GM12875 (cell line): ENCODE results near the gene STARD13.

Experiments
- H3K4me3 ChIP-seq: one replicate; pipeline ENCODE4 v1.5.1; 2011; ENCODE audit warnings: low read depth, low read length, control low read depth
- TF ChIP-seq, protein P1 (sequence below): IDR thresholded peaks from 2 replicates; pipeline ENCODE4 v1.5.1; 2011; ENCODE audit warnings: low read depth, mild to moderate bottlenecking, control low read depth, inconsistent platforms, low read length, moderate library complexity, borderline replicate concordance; ENCODE audit not compliant: insufficient read depth

Gene STARD13

DNA sequence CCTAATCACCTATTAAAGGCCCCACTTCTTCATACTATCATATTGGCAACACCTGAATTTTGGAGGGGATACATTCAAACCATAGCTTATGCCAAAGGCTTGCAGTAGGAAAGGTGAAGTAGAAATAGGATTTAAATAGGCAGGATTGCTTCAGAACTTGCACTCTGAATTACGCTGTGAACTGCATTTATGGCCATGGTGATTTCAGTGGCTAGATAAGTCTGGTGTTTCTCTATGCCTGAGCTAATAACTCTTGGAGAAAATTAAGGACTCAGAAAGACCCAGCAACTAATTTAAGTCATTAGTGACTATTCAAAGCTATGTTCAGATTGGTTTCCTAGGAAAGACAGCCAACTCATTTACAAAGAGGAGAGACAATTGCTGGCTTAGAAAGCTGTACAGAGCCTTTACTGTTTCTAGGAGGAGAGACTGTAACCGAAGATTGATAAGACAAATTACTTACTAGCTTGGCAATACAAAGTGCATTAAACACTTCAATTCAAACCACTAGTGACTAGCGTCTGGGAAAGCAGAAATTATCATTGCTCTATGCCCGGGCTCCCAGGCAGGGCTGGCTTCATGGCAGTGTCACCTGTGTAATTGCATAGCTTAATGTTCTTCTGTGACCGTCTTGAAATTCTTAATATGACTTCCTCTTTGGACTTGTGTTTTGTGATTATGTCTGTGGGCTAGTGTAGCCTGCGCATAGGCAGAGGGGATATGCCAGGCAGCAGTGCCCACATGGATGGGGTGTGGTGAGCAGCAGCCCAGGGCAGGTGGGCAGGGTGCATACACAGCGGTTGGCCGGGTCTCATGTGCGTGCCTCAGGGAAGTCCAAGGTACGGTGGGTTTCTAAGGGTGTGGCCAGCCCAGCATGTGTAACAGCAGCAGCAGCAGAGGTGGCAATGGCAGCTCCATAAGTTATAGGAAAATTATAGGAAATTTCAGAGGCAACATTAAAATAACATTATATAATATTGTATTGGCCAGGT lies 209.3 kb downstream of the STARD13 start:
- TF ChIP-seq, protein P1, sequence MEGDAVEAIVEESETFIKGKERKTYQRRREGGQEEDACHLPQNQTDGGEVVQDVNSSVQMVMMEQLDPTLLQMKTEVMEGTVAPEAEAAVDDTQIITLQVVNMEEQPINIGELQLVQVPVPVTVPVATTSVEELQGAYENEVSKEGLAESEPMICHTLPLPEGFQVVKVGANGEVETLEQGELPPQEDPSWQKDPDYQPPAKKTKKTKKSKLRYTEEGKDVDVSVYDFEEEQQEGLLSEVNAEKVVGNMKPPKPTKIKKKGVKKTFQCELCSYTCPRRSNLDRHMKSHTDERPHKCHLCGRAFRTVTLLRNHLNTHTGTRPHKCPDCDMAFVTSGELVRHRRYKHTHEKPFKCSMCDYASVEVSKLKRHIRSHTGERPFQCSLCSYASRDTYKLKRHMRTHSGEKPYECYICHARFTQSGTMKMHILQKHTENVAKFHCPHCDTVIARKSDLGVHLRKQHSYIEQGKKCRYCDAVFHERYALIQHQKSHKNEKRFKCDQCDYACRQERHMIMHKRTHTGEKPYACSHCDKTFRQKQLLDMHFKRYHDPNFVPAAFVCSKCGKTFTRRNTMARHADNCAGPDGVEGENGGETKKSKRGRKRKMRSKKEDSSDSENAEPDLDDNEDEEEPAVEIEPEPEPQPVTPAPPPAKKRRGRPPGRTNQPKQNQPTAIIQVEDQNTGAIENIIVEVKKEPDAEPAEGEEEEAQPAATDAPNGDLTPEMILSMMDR: no peak

DNA sequence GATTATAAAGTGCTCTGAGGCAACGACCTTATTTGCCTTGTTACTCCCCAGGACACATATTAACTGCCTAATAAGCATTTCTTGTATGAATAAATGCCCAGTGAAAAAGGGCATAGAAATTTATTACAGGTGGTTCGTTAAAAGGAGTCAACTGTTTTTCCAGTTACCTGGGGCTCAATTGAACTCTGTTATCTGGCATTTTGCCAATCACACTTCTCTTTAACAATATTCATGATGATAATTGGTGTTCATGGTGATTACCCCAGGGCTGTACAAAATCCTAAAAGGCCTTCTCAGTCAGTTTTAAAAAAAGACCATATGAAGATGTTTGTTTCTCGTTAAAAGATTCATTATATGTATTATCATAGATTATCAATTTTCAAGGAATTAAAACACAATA lies 212.2 kb downstream of the STARD13 start:
- TF ChIP-seq, protein P1: no peak
- no peak overlapping the region for H3K4me3 ChIP-seq

More for the DNA sequence above, 209.3 kb downstream of the STARD13 start:
- H3K4me3 ChIP-seq: no peak overlapping the region

DNA sequence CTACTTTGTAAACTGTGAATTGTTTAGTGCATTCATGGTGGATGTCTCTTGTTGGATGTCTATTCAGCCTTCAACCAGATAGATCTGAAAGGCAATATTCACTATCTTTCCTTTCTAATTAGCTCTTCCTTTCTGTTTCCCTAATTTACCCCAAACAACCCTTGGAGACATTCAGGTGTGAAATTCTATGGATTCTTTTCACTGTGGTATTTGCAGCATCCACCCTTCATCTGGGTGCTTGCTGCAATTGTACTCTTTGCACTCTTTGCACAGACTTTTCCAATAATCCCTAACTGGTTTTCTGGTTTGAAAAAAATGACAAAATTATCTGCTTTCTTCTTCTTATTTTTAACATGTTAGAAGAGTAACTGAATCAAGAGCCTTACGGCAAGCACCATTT lies 212.8 kb downstream of the STARD13 start:
- TF ChIP-seq, protein P1: no peak
- H3K4me3 ChIP-seq: no peak overlapping the region

DNA sequence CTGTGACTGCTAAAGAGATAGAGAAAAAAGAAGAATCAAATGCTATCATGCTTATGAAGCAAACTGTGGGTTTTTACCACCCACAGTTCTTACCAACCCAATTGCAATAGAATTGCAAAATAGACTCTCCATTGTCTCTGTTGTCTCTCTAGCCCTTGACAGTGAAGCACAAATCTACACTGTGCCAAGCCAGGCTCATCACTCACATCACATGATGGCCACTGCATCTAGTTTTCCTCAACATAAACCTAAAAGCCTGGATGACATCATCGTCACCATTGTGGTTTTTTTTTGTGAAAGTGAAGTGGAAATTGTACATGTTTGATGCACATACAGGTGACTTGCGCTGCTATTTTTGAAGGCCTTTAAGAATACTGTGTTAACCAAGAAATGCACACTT lies 213.3 kb downstream of the STARD13 start:
- H3K4me3 ChIP-seq: no peak overlapping the region
- TF ChIP-seq, protein P1: no peak

DNA sequence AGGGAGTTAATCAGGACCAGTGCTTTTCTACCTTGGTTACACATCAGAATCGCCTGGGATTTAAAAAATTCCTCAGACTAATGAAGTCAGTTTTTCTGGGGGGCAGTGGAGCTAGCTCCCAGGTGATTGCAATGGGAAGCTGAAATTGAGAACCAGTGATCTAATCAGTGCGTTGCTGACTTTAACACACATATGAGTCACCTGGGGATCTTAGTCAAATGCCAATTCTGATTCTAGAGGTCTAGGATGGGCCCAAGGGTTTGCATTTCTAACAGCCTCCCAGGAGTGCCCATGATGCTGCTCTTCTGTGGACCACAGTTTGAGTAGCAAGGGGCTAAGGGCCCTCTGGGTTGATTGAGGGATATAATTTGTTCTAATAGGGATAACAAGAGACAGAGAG lies 214.8 kb downstream of the STARD13 start:
- TF ChIP-seq, protein P1: no peak
- H3K4me3 ChIP-seq: no peak overlapping the region

DNA sequence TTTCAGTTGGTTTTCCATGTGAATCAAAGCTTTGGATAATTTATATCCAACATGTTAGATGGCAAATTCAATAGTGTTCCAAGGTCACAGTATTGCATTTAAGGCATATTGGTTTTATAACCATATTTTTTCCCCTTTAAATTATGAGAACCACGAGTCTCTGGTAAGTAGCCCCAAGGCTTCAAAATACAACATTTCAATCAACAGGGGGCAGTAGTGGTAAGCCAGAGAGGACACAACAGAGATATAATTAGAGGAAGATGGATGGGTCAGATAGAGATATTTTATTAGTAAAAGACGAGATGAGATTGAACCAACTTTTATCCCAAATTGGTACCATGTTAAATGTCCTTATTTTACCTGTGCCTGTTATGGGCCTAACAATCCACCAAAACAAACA lies 216.2 kb downstream of the STARD13 start:
- H3K4me3 ChIP-seq: no peak overlapping the region
- TF ChIP-seq, protein P1: 0 out of 2 replicates have a peak, but pooled peaks have one; percentile 16

DNA sequence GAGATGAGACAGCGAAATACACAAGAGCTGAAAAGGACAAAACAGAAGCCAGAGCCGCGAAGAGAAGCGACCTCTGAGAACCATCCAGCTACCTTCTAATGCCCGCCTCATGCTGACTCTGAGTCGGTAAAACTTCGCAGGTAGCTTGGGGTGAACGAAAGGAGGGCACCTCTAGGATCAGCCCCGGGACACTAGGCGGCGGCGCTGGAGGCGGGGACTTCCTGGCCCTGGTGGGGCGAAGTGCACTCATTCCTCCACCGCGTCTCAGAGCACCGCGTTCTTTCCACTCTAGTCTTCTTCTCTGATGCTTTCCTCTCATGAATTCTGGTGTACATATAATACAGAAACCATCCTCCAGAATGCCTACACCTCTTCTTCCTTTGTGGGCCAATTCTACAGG lies 219.2 kb downstream of the STARD13 start:
- TF ChIP-seq, protein P1: no peak
- H3K4me3 ChIP-seq: no peak overlapping the region
